Bronchial epithelial cell (primary cell): ENCODE results near the gene TMEM121B. TPM values are rescaled to one million over a fixed set of nuclear protein-coding genes. Genes with fewer than 3 reads are reported as not detected.

Source experiments
- DNase-seq: peaks from one replicate; pipeline ENCODE4 v3.0.0-alpha.2; 2010; ENCODE audit warnings: low read depth
- FAIRE-seq: peaks from 2 replicates; lab custom pipeline; 2011; peaks lifted over from hg19 to GRCh38; lab: Jason Lieb, UNC
- H3K27me3 ChIP-seq: 2 replicates; pipeline ENCODE4 v1.5.1; 2011; ENCODE audit warnings: low read length; ENCODE audit not compliant: control insufficient read depth, insufficient read depth
- H3K36me3 ChIP-seq: 2 replicates; pipeline ENCODE4 v1.5.1; 2011; ENCODE audit warnings: low read length; ENCODE audit not compliant: control insufficient read depth, insufficient read depth
- H3K4me3 ChIP-seq: 2 replicates; pipeline ENCODE4 v1.5.1; 2011; ENCODE audit warnings: mild to moderate bottlenecking, low read depth, low read length, control low read depth
- total RNA-seq: library from RNA; depleted of rRNA; stranded (reverse); fragments of >200 nt; gene quantifications from 2 replicates; pipeline ENCODE4 v1.2.1, GENCODE V29; 2014
- TF ChIP-seq, protein P1 (sequence below): IDR thresholded peaks from 2 replicates; pipeline ENCODE4 v1.5.1; 2011; ENCODE audit warnings: mild to moderate bottlenecking, moderate library complexity, low read length, control low read depth, inconsistent platforms; ENCODE audit not compliant: insufficient read depth, severe bottlenecking

Gene TMEM121B
- total RNA-seq, 1 donor from 2014 or later: not detected

DNA sequence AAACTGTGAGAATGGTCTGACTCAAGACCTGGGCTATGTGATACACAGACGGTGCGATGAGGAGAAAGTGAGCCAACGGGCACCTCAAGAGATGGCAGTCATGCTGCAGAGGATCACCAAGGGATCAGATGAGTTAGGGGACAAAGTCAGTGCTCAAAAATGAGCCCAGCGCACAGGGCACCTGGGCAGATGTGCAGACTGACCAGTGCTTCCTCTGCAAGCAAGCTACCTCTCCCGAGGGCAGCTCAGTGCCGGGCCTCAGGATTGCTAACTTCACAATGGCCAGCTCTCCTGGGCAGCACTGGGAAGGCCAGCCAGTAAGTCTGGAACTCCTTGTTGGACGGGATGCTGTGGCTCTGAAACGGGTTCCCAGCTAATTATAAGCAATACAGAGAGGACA, 22.7 kb upstream of the TMEM121B start:
- peaks cover 18% of the 10 kb centered on the region for H3K36me3 ChIP-seq
- no peaks in the 10 kb centered on the region for H3K27me3 ChIP-seq
- DNase-seq (no peak), FAIRE-seq (no peak)
- no peak overlapping the region for H3K4me3 ChIP-seq
- TF ChIP-seq, protein P1, sequence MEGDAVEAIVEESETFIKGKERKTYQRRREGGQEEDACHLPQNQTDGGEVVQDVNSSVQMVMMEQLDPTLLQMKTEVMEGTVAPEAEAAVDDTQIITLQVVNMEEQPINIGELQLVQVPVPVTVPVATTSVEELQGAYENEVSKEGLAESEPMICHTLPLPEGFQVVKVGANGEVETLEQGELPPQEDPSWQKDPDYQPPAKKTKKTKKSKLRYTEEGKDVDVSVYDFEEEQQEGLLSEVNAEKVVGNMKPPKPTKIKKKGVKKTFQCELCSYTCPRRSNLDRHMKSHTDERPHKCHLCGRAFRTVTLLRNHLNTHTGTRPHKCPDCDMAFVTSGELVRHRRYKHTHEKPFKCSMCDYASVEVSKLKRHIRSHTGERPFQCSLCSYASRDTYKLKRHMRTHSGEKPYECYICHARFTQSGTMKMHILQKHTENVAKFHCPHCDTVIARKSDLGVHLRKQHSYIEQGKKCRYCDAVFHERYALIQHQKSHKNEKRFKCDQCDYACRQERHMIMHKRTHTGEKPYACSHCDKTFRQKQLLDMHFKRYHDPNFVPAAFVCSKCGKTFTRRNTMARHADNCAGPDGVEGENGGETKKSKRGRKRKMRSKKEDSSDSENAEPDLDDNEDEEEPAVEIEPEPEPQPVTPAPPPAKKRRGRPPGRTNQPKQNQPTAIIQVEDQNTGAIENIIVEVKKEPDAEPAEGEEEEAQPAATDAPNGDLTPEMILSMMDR: no peak

DNA sequence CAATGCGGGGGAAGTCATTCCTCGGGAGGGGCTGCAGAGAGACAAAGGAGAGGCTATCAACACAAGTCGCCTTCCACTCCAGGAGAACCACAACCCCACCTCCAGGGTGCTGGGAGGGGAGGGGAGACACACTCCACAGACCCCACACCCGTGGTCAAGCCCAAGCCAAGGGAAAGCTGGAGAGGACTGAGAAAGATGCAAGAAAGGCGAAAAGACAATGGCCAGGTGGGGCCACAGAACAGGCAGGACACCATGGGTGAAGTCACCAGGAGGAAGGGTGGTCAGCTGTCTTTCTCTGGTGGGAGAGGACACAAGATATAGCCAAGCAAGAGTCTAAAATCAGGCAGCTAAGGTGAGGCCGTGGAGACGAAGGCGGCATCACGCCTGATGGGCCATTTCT, 21.9 kb upstream of the TMEM121B start:
- DNase-seq (no peak), FAIRE-seq (no peak)
- Histone ChIP-seq H3K36me3 (peaks cover 19% of the 10 kb centered on the region), H3K27me3 (no peaks in the 10 kb centered on the region), H3K4me3 (no peak overlapping the region)
- TF ChIP-seq, protein P1: no peak

DNA sequence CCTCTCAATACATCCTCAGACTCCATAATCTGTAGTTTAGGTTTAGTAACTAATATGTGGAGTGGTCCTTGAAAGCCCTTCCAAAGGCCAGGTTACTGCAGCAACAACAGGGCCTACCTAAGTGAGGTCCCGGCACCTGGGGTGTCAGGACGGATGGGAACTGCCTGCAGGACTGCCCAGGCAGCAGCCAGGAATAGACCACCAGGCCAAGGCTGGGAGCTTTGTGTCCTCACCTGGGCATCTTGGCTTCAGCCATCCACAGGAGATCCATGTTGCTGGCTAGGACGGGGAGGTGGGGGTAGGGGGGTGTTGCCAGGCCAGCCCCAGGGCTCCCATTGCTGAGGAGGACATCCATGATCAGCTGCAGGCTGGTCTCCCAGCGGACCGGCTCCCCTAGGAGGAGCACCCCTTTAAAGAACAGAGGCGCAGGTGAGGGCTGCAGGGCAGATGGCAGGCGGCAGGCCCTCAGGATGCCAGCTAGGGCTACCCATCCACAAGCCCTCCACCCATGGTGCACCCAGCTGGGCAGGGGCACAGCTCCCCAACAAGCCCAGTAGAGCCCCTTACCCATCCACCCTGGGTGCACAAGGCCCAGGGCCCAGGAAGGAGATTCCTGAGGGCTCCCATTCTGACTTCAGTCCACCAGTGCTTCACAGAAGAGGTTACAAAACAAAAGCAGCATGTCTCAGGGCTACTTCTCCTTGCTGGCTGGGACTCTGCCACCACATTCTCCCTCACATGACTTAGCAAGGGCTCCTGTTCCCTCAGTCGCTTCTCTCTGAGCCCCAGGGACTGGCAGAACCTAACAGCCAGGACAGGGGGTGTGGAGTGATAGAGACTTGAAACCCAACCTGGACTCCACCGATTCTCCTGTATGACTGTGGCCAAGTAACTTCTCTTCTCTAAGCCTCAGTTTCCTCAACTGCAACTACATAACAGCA, 19.9 kb upstream of the TMEM121B start:
- DNase-seq: no peak

DNA sequence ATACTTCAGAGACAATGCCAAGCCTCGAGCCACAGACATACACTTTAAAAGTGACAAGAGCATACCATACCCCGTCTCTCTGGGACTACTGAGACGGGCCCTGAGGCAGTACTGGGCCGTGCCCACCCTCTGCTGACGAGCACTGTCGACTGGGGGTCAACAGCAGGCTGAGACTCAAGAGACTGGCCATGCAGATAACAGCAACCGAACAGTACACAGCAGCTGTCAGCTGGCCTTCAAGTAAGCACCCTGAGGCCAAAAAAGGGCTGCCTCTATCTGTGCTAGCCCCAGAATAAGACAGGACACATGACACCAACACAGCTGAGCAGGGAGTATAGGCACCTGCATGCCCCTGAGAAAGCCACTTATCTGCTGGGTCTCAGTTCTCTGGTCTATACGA, 18.9 kb upstream of the TMEM121B start:
- FAIRE-seq (no peak), DNase-seq (no peak)
- TF ChIP-seq, protein P1: no peak
- Histone ChIP-seq H3K4me3 (no peak overlapping the region), H3K27me3 (no peaks in the 10 kb centered on the region), H3K36me3 (peaks cover 23% of the 10 kb centered on the region)

More for the DNA sequence above, 19.9 kb upstream of the TMEM121B start:
- no peak for FAIRE-seq
- no peaks in the 10 kb centered on the region for H3K27me3 ChIP-seq
- H3K4me3 ChIP-seq: no peak overlapping the region
- peaks cover 24% of the 10 kb centered on the region for H3K36me3 ChIP-seq
- TF ChIP-seq, protein P1: no peak

DNA sequence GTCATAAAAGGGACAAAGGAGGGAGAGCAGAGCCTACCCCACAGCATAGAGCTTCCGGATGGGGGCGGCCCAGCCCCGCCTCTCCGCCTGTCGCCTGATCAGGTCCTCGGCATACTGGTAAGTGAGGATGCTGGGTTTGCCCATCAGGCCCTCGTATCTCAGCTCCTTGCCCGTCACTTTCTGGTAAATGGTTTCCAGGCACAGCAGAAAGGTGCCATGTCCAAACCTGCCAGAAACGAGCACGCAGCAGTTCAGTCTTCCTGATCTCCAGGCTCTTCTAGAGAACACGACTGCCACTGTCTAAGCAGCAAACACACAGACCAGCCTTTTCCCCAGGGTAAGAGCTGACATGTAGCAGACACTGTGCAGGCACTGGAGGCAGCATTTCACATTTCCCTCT, 17.4 kb upstream of the TMEM121B start:
- peaks cover 21% of the 10 kb centered on the region for H3K36me3 ChIP-seq

More for the DNA sequence above, 17.4 kb upstream of the TMEM121B start:
- Histone ChIP-seq H3K27me3 (no peaks in the 10 kb centered on the region), H3K4me3 (no peak overlapping the region)
- FAIRE-seq: no peak
- no peak for DNase-seq
- TF ChIP-seq, protein P1: no peak
